Stimulated activated CD8-positive, alpha-beta memory T cell treated with anti-CD3 and anti-CD28 coated beads, Interleukin-15, amount 100 ng/mL, for 4 hours (primary cell): ENCODE results near the gene GRIA3.

Experiments
- DNase-seq, 2 donors: peaks; one replicate each; pipeline ENCODE4 v3.0.0-alpha.2; 2020; ENCODE audit warnings: low read depth in 2 of 2

The GRIA3 gene

GRCh38 chrX:123199338-123199737 is 15.3 kb downstream of the GRIA3 start:
- no peak for DNase-seq

GRCh38 chrX:123201720-123202119 is 17.6 kb downstream of the GRIA3 start:
- DNase-seq = no peak

DNA sequence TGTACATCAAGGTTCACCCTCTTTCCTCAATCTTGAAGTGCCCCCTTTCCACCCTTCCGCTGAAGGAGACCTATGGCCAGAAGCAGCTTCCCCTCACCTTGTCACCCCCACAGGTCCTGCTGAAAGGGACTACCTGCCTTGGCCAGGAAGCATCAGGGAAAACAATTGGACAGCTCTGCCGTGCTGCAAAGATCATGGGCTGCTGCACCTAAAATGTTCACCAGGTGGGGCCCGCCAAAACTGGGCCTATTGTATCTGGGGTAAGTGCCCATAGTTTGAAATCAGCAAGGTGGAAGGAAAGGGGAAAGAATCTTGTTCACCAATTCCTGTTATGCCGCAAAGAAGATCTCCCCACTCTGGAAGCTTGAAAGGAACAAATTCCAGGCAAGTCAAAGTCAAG is 18.4 kb downstream of the GRIA3 start:
- no peak for DNase-seq

DNA sequence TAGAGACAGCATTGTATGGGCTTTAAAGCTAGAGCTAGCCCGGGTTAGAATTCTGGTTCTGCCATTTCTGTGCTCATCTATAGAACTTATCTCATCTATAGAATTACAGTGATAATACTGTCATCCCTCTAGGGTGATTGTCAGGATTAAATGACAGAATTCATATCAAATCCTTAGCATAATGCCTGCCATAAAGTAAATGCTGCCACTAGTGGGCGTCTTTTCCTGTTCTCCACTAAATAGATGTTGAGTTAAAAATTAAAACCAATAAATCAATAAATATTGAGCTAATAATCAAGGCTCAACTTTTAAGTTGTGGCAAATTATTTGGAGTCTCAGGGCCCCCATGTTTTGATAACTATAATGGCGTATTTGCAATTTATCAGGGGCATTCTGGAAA is 19.7 kb downstream of the GRIA3 start:
- no peak for DNase-seq

- DNase-seq = no peak
Observed at GRCh38 chrX:123206176-123206575, 22.1 kb downstream of the GRIA3 start.

- DNase-seq = no peak
Observed at GRCh38 chrX:123210252-123210651, 26.2 kb downstream of the GRIA3 start.

DNA sequence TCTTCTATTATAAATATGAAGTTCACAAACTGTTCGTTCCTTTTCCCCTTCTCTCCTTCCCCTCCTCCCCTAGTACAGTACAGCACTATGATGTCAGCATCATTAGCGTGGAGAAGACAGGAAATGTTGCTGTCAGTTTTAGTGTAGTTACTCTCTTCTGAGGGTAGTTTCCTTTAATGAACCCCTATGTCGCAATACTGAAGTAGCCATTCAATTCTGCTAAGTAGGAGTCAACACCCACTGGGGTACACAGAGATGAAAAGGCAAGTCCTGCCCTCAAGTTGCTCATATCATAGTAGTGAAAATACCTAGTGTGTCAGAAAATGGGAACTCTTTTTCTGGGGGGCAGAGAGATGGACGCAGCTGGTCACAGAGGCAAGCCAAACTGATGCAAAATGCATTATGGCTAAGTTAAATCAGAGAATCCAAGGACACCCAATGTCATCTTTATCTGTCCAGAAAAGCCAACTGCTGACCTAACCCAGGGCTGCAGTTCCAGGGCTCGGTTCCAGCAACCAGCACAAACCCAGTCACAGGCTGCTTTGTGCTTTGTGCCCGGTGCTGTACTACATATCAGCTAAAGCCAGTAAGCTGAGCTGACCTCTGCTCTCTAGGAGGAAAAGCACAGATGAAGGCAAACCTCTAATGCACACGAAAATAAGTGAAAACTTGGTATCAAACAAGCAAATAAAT is 31.5 kb downstream of the GRIA3 start:
- no peak for DNase-seq

DNA sequence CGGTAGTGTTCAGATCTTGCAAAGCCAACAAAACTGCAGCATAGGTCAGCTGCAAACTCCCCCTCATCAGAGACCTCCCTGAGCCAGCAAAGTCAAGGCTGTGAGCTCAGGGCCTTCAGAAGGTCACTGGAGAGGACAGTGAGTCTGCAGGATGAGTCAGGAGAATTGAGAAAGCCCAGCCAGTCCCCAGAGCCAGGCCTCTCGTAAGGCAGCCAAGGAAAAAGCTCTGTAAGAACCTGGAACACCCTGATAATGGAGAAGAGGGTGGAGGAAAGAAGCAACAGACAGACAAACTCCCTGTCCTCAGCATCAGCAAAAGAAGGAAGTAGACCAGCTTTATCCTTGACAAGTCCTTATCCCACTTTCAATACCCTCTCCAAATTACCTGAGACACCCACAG is 33.0 kb downstream of the GRIA3 start:
- no peak for DNase-seq

DNA sequence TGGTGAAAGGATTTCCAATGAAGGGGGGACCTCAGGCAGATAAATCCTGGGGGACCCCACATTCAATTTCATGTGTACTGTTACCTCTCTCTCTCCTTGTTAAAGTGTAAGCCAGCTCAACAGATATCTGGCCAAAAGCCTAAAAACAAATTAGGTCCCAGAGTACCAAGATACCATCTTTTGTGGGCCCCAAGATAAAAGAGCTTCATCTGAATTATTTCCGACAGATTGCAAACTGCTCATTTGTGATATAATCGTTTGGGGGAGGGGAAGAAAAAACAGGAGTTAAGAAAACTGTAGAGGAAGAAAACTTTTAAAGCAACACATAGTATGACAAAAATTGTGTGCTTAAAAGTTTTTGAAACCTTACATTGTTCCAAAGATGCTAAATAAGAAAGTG is 33.6 kb downstream of the GRIA3 start:
- no peak for DNase-seq

GRCh38 chrX:123219916-123220315 is 35.8 kb downstream of the GRIA3 start:
- DNase-seq = no peak

DNA sequence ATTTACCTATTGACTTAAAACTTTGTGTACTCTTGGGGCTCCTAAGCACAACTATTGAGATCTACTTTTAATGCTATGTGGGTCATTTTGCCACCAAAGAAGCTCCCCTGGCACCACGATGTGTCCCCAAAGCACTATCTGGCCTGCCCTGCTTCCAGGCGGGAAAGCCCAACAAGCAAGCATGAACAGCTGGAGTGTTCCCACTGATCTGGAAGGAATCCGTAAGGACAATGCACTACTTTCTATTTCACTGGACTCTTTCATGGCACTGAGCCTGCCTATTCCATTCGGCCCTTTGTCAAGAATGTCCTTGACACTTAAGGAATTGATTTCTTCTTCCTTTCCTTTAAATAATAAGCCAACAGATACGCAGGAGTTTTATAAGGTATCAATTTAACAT is 38.8 kb downstream of the GRIA3 start:
- DNase-seq = no peak

GRCh38 chrX:123223409-123223808 is 39.3 kb downstream of the GRIA3 start:
- no peak for DNase-seq

DNA sequence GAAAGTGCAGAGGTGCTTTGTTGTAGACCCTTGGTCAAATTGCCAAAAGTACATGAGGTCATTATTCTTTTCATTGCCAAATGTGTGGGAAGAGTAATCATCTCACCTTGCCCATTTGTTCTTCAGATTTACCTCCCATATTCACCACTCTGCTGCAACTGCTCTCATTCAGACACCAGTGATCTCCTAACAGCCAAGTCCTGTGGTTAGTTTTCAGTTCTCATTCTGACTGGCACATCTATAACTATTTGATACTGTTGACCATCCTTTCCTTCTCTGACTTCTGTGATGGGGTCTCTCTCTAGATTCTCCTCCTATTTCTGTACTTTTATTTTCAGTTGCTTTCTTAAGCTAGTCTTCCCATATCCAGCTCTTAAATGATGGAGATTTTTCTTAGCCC is 39.8 kb downstream of the GRIA3 start:
- DNase-seq = no peak

DNA sequence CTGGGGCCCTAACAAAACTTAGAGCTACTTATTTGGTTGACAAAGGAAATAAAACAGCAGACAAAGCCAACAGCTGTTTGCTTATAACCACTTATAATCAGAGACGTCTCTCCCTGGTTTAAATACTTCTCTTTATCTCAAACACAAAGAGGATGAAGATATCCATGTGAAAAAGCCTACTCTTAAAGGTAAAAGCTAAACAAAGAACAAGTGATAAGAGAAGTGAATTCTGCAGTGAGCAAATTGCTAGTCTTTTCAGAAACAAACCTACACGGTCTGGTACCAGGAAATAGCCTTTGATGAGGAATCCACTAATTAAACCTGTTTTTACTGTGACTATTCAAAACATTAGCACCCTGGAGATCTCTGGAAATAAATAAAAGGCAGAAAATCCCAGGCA is 46.7 kb downstream of the GRIA3 start:
- DNase-seq = no peak

GRCh38 chrX:123236859-123237258 is 52.8 kb downstream of the GRIA3 start:
- DNase-seq = no peak

GRCh38 chrX:123237271-123237670 is 53.2 kb downstream of the GRIA3 start:
- no peak for DNase-seq

- DNase-seq = no peak
Observed at GRCh38 chrX:123254457-123254856, 70.4 kb downstream of the GRIA3 start.

- DNase-seq = no peak
Observed at GRCh38 chrX:123256378-123256777, 72.3 kb downstream of the GRIA3 start.

- no peak for DNase-seq
Observed at GRCh38 chrX:123260920-123261418, 76.9 kb downstream of the GRIA3 start.

- DNase-seq = no peak
Observed at GRCh38 chrX:123263270-123263669, 79.2 kb downstream of the GRIA3 start.

DNA sequence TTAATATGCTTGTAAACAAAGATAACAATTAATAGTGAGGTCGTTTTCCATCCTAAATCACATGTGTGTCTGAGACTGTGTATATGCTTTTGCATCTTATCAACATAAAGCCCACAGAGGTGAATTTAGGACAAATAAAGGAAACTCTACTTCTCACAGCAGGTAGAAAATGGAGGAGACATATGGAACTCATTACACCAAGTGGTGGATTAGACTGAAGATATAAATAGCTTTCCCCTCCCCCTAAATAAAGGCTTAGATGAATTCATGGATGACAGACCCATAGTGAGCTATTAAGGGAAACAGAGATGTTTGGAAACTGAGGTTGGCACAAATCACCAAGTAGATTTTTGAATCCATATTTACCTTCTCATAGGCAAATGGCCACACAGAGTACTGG is 79.7 kb downstream of the GRIA3 start:
- no peak for DNase-seq

DNA sequence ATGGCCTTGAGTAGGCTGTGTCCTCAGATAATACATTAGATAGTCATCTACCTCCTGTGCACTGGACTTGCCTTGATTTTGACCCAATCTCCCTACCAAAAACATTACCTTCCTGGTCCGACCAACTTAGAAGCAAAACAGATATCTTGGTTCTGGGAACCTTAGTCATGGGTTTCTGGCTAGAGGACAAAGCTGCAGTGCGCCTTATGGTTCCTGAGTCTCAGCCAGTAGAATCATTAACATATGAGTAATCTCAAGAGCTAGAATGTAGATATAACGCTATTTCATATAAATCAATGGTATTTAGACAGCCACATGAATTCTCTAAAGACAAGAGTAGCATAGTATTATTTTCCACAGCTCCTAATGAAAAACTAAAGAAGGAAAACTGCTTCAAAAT is 83.1 kb downstream of the GRIA3 start:
- DNase-seq = no peak

- no peak for DNase-seq
Observed at GRCh38 chrX:123271902-123272301, 87.8 kb downstream of the GRIA3 start.

DNA sequence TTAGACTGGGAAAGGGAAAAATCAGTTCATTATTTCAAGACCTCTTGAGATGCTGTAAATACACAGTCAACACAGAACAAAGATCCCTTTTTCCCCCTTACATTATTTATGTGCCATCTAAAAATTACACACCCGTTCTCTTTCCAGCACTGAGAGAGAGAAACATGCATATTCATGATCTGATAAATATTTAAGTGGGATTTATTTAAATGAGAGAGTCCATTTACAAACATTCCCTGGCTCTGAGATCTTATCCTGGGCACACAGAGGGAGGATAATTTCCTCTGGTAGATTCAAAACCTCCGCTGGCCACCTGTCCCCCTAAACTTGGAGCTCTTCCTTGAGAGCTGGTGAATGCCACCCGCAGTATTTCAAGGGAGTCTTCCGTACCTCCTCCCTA is 88.6 kb downstream of the GRIA3 start:
- DNase-seq = no peak
